G401.6 (cell line): ENCODE results near the gene CLEC18C.
"Not testable (repeated sequence)": the region's sequence is repeated elsewhere in the genome, so short reads cannot be mapped to it uniquely, and the experiment has no call there.

Source experiments
- FAIRE-seq: peaks from 2 replicates; lab custom pipeline; 2012; peaks lifted over from hg19 to GRCh38; lab: Jason Lieb, UNC

CLEC18C gene

GRCh38 chr16:70173212-70173837 is at the start of gene CLEC18C:
CLEC18C (plus strand) TSS chr16:70173787; CDS start chr16:70174279, 492 bp downstream.
- FAIRE-seq = not testable (repeated sequence)

- not testable (repeated sequence) for FAIRE-seq
Measured at GRCh38 chr16:70123822-70124221, 49.8 kb upstream of the CLEC18C start.

GRCh38 chr16:70126226-70126625 is 47.4 kb upstream of the CLEC18C start:
- FAIRE-seq = not testable (repeated sequence)

GRCh38 chr16:70127706-70128105 is 45.9 kb upstream of the CLEC18C start:
- not testable (repeated sequence) for FAIRE-seq

- FAIRE-seq = not testable (repeated sequence)
Measured at GRCh38 chr16:70128844-70129243, 44.7 kb upstream of the CLEC18C start.

- not testable (repeated sequence) for FAIRE-seq
Measured at GRCh38 chr16:70135796-70136195, 37.8 kb upstream of the CLEC18C start.

GRCh38 chr16:70136595-70136994 is 37.0 kb upstream of the CLEC18C start:
- FAIRE-seq = not testable (repeated sequence)

- FAIRE-seq = not testable (repeated sequence)
Measured at GRCh38 chr16:70142739-70143138, 30.8 kb upstream of the CLEC18C start.

- not testable (repeated sequence) for FAIRE-seq
Measured at GRCh38 chr16:70143231-70143895, 30.2 kb upstream of the CLEC18C start.

- not testable (repeated sequence) for FAIRE-seq
Measured at GRCh38 chr16:70147853-70148252, 25.7 kb upstream of the CLEC18C start.

- not testable (repeated sequence) for FAIRE-seq
Measured at GRCh38 chr16:70148453-70148852, 25.1 kb upstream of the CLEC18C start.

- FAIRE-seq = not testable (repeated sequence)
Measured at GRCh38 chr16:70149296-70149695, 24.3 kb upstream of the CLEC18C start.

- FAIRE-seq = no peak
Measured at GRCh38 chr16:70151391-70151790, 22.2 kb upstream of the CLEC18C start.

- no peak for FAIRE-seq
Measured at GRCh38 chr16:70151941-70152509, 21.6 kb upstream of the CLEC18C start.

GRCh38 chr16:70152578-70153302 is 20.8 kb upstream of the CLEC18C start:
- no peak for FAIRE-seq

- not testable (repeated sequence) for FAIRE-seq
Measured at GRCh38 chr16:70154736-70155135, 18.9 kb upstream of the CLEC18C start.

GRCh38 chr16:70156207-70156978 is 17.2 kb upstream of the CLEC18C start:
- FAIRE-seq = no peak

GRCh38 chr16:70157105-70157476 is 16.5 kb upstream of the CLEC18C start:
- no peak for FAIRE-seq

GRCh38 chr16:70157477-70158260 is 15.9 kb upstream of the CLEC18C start:
- FAIRE-seq = no peak

- no peak for FAIRE-seq
Measured at GRCh38 chr16:70158261-70158939, 15.2 kb upstream of the CLEC18C start.
